ENCODE results near the gene RELT. TPM values are rescaled to one million over a fixed set of nuclear protein-coding genes. Genes with fewer than 3 reads are reported as not detected.

Gene RELT
- total and polyA plus RNA-seq, 9 of the 15 experiments (the other 6 are each of a cell fraction or from before 2014, with no cell fraction given): 1.1 to 20.2 (median 7.4) TPM

- TF ChIP-seq CXXC5 (CRISPR knock-in tag; IDR thresholded peaks at IDR 0.05): 0 out of 2 replicates have a peak, but pooled peaks have one; percentile 20
- no peak for TF ChIP-seq MYNN (IDR thresholded peaks at IDR 0.05)
- no peak for TF ChIP-seq MYNN (CRISPR knock-in tag; IDR thresholded peaks at IDR 0.05)
- peak; percentile 33 for TF ChIP-seq HMGN3 (IDR thresholded peaks at IDR 0.05; ENCODE audit: borderline replicate concordance, extremely low read depth, insufficient read length, low read depth, low read length)
- TF ChIP-seq ZNF511 (CRISPR knock-in tag; IDR thresholded peaks at IDR 0.05): peak; percentile 20; the same call in 1 of the 2 replicates
- TF ChIP-seq E2F6 (IDR thresholded peaks at IDR 0.05; ENCODE audit: borderline replicate concordance in 1 of 2, extremely low read depth in 1 of 2, insufficient read depth in 1 of 2, insufficient read length in 1 of 2, low read depth in 1 of 2, low read length in 1 of 2, poor library complexity in 1 of 2, severe bottlenecking in 1 of 2): peak in 1 of 2 experiments; percentile 17
- peak; percentile 68 for TF ChIP-seq EGR1 (conservative IDR thresholded peaks at IDR 0.05)
- no peak for TF ChIP-seq PHF20 (IDR thresholded peaks at IDR 0.05; ENCODE audit: partially characterized antibody)
These were observed 14.0 kb upstream of the RELT start (continued) for GRCh38 chr11:73361953-73362776.

All from K562 (cell line).